ENCODE results near the gene MKLN1. TPM values are rescaled to one million over a fixed set of nuclear protein-coding genes. Genes with fewer than 3 reads are reported as not detected.

Gene MKLN1
- total RNA-seq, 1 donor from 2014 or later = 32.9 TPM

DNA sequence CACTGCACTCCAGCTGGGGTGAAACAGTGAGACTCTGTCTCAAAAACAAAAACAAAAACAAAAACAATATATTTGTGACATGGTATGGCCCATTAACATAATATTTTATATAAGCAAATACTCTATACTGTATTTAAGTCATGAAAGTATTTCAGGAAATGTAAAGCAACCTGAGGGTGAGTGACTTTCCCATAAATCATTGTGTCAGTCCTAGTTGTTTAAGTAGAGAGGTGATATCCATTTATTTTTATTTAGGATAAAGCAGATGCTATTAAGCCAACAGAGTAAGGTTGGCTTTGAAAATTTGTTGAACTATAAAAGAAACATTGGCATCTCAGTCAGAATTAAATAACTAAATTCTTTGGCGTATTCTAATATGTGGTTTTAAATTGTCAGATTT is 60.5 kb downstream of the MKLN1 start:
- no peak overlapping the region for H3K4me3 ChIP-seq (ENCODE audit: low read length in 3 of 3)
- H3K27ac ChIP-seq (ENCODE audit: low read depth, low read length) = no peak overlapping the region
- H3K9me3 ChIP-seq (ENCODE audit: control insufficient read depth in 3 of 3, low read length in 3 of 3) = no peaks in the 10 kb centered on the region
- no peaks in the 10 kb centered on the region for H3K27me3 ChIP-seq (ENCODE audit: control insufficient read depth in 3 of 3, insufficient read depth in 3 of 3, low read length in 3 of 3)
- H3K36me3 ChIP-seq (ENCODE audit: control insufficient read depth in 3 of 3, insufficient read depth in 3 of 3, low read length in 3 of 3) = no peaks in the 10 kb centered on the region
- no peak overlapping the region for H3K9ac ChIP-seq (ENCODE audit: low read depth in 1 of 3, low read length in 3 of 3)
- H3K4me1 ChIP-seq (ENCODE audit: control insufficient read depth in 3 of 3, insufficient read depth in 3 of 3, low read length in 3 of 3) = peaks cover 0 to 3% (median 0%) of the 10 kb centered on the region in 3 donors

DNA sequence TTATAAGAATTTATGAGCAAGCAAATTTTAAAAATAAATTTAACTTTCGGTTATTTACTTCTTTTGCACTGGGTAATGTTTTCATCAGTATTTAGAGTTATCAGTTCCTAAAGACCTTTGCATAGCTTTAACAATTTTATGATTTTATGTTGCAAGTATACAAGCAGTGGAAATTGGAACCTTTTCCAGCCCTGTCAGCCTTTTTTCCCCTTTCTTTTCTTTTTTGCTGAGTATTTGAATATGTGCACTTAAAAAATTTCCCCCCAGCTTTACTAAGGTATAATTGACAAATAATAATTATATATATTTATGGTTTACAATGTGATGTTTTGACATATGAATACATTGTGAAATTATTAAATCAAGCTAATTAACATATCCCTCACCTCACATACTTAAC is 62.6 kb downstream of the MKLN1 start:
- Histone ChIP-seq H3K9ac (ENCODE audit: low read depth in 1 of 3, low read length in 3 of 3) (no peak overlapping the region), H3K4me1 (ENCODE audit: control insufficient read depth in 3 of 3, insufficient read depth in 3 of 3, low read length in 3 of 3) (peaks cover 0 to 3% (median 0%) of the 10 kb centered on the region in 3 donors), H3K36me3 (ENCODE audit: control insufficient read depth in 3 of 3, insufficient read depth in 3 of 3, low read length in 3 of 3) (no peaks in the 10 kb centered on the region), H3K27ac (ENCODE audit: low read depth, low read length) (no peak overlapping the region), H3K4me3 (ENCODE audit: low read length in 3 of 3) (no peak overlapping the region), H3K9me3 (ENCODE audit: control insufficient read depth in 3 of 3, low read length in 3 of 3) (no peaks in the 10 kb centered on the region), H3K27me3 (ENCODE audit: control insufficient read depth in 3 of 3, insufficient read depth in 3 of 3, low read length in 3 of 3) (no peaks in the 10 kb centered on the region)

- Histone ChIP-seq H3K9ac (ENCODE audit: low read depth in 1 of 3, low read length in 3 of 3) (no peak overlapping the region), H3K36me3 (ENCODE audit: control insufficient read depth in 3 of 3, insufficient read depth in 3 of 3, low read length in 3 of 3) (no peaks in the 10 kb centered on the region), H3K4me3 (ENCODE audit: low read length in 3 of 3) (no peak overlapping the region), H3K27ac (ENCODE audit: low read depth, low read length) (no peak overlapping the region), H3K9me3 (ENCODE audit: control insufficient read depth in 3 of 3, low read length in 3 of 3) (no peaks in the 10 kb centered on the region), H3K27me3 (ENCODE audit: control insufficient read depth in 3 of 3, insufficient read depth in 3 of 3, low read length in 3 of 3) (no peaks in the 10 kb centered on the region), H3K4me1 (ENCODE audit: control insufficient read depth in 3 of 3, insufficient read depth in 3 of 3, low read length in 3 of 3) (peaks cover 0 to 3% (median 0%) of the 10 kb centered on the region in 3 donors)
These were observed 63.5 kb downstream of the MKLN1 start for GRCh38 chr7:131391145-131391544.

- H3K4me3 ChIP-seq (ENCODE audit: low read length in 3 of 3) = no peak overlapping the region
- H3K4me1 ChIP-seq (ENCODE audit: control insufficient read depth in 3 of 3, insufficient read depth in 3 of 3, low read length in 3 of 3) = no peaks in the 10 kb centered on the region
- no peaks in the 10 kb centered on the region for H3K9me3 ChIP-seq (ENCODE audit: control insufficient read depth in 3 of 3, low read length in 3 of 3)
- peaks cover 0 to 16% (median 7%) of the 10 kb centered on the region in 3 donors for H3K36me3 ChIP-seq (ENCODE audit: control insufficient read depth in 3 of 3, insufficient read depth in 3 of 3, low read length in 3 of 3)
- H3K27me3 ChIP-seq (ENCODE audit: control insufficient read depth in 3 of 3, insufficient read depth in 3 of 3, low read length in 3 of 3) = no peaks in the 10 kb centered on the region
- H3K9ac ChIP-seq (ENCODE audit: low read depth in 1 of 3, low read length in 3 of 3) = no peak overlapping the region
- no peak overlapping the region for H3K27ac ChIP-seq (ENCODE audit: low read depth, low read length)
These were observed 73.1 kb downstream of the MKLN1 start for GRCh38 chr7:131400681-131401176.

DNA sequence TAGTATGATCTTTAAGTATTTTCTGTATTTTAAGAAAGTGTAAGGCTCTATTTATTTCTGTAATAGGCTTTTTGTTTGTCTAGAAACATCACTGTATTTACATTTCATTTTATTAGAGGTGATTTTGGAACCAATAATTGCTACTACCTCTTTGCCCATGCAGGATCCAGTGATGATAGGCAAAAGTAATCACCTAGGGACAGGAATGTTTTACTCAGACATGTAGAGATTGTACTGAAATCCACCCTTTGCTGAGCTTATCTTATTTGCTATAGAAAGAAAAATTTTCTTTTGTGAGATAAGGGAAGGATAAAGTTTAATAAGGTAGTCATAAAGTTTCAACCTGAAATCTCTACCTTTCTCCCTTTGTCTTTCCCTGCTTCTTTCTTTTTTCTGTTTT is 73.5 kb downstream of the MKLN1 start:
- H3K9me3 ChIP-seq (ENCODE audit: control insufficient read depth in 3 of 3, low read length in 3 of 3) = no peaks in the 10 kb centered on the region
- H3K4me3 ChIP-seq (ENCODE audit: low read length in 3 of 3) = no peak overlapping the region
- H3K27ac ChIP-seq (ENCODE audit: low read depth, low read length) = no peak overlapping the region
- H3K9ac ChIP-seq (ENCODE audit: low read depth in 1 of 3, low read length in 3 of 3) = no peak overlapping the region
- H3K4me1 ChIP-seq (ENCODE audit: control insufficient read depth in 3 of 3, insufficient read depth in 3 of 3, low read length in 3 of 3) = no peaks in the 10 kb centered on the region
- no peaks in the 10 kb centered on the region for H3K27me3 ChIP-seq (ENCODE audit: control insufficient read depth in 3 of 3, insufficient read depth in 3 of 3, low read length in 3 of 3)
- H3K36me3 ChIP-seq (ENCODE audit: control insufficient read depth in 3 of 3, insufficient read depth in 3 of 3, low read length in 3 of 3) = peaks cover 0 to 16% (median 7%) of the 10 kb centered on the region in 3 donors

DNA sequence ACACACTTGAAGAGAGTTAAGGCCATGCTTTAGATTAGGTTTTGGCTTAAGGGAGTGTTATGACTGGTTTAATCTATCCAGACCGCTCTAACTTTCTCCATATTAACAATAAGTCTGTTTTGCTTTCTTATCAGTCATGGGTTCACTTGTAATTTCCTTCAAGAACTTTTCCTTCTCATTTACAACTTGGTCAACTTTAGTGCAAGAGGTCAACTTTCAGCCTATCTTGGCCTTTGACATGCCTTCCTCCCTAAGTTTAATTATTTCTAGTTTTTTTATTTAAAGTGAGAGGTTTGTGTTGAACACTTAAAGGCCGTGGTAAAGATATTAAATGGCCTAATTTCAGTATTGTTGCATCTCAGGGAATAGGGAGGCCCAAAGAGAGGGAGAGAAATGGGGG is 75.6 kb downstream of the MKLN1 start:
- Histone ChIP-seq H3K27me3 (ENCODE audit: control insufficient read depth in 3 of 3, insufficient read depth in 3 of 3, low read length in 3 of 3) (no peaks in the 10 kb centered on the region), H3K9me3 (ENCODE audit: control insufficient read depth in 3 of 3, low read length in 3 of 3) (no peaks in the 10 kb centered on the region), H3K4me1 (ENCODE audit: control insufficient read depth in 3 of 3, insufficient read depth in 3 of 3, low read length in 3 of 3) (no peaks in the 10 kb centered on the region), H3K27ac (ENCODE audit: low read depth, low read length) (no peak overlapping the region), H3K9ac (ENCODE audit: low read depth in 1 of 3, low read length in 3 of 3) (no peak overlapping the region), H3K4me3 (ENCODE audit: low read length in 3 of 3) (no peak overlapping the region), H3K36me3 (ENCODE audit: control insufficient read depth in 3 of 3, insufficient read depth in 3 of 3, low read length in 3 of 3) (peaks cover 0 to 16% (median 7%) of the 10 kb centered on the region in 3 donors)

DNA sequence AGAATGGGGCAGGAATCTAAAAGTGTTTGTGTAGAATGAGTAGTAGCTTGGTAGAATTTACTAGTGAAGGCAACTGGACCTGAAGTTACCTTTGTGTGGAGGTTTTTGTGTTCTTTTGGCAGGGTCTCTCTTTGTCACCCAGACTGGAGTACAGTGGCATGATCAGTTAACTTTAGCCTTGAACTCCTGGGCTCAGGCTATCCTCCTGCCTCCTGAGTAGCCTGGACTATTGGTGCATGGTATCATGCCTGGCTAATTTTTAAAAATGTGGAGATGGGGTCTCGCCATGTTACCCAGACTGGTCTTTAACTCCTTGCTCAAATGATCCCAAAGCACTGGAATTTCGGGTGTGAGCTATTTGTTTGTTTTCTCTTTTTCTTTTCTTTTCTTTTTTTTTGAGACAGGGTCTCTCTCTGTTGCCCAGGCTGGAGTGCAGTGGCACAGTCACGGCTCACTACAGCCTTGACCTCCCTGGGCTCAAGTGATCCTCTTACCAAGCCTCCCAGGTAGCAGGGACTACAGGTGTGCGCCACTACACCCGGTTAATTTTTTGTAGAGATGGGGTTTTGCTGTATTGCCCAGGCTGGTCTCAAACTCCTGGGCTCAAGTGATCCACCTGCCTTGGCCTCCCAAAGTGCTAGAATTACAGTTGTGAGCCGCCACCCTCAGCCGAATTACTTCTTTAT is 76.7 kb downstream of the MKLN1 start:
- Histone ChIP-seq H3K9me3 (ENCODE audit: control insufficient read depth in 3 of 3, low read length in 3 of 3) (no peaks in the 10 kb centered on the region), H3K4me3 (ENCODE audit: low read length in 3 of 3) (no peak overlapping the region), H3K27ac (ENCODE audit: low read depth, low read length) (no peak overlapping the region), H3K9ac (ENCODE audit: low read depth in 1 of 3, low read length in 3 of 3) (no peak overlapping the region), H3K27me3 (ENCODE audit: control insufficient read depth in 3 of 3, insufficient read depth in 3 of 3, low read length in 3 of 3) (no peaks in the 10 kb centered on the region), H3K36me3 (ENCODE audit: control insufficient read depth in 3 of 3, insufficient read depth in 3 of 3, low read length in 3 of 3) (peaks cover 0 to 12% (median 4%) of the 10 kb centered on the region in 3 donors), H3K4me1 (ENCODE audit: control insufficient read depth in 3 of 3, insufficient read depth in 3 of 3, low read length in 3 of 3) (no peaks in the 10 kb centered on the region)

DNA sequence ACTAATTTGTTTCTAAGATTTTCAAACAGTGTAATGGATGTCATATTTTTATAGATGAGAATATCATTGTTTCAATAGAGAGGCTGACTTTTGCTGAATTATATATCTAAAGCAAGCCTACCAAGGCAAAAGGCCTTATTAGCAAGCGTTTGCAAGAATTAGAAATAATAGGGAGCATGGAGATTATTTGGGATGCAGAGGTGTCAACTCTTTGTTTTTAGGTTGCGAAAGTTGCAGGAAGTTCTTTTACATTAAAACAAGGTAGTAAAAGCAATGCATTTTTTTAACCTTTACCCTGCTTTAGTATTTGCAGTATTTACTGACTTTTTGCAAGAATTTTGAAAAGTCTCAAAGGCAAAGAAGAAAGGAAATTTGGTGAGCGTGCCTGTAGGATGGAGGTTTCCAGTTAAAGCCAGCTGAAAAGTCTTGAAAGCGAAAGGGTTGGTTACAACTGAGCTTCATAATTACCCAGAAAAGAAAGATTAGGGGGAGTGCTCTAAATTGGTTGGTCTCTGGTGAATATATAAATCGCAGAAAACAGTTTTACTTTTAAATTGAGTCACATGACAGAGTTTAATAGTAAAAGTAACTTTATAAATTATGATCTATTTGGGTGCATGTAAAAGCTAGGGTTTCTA is 81.6 kb downstream of the MKLN1 start:
- Histone ChIP-seq H3K4me1 (ENCODE audit: control insufficient read depth in 3 of 3, insufficient read depth in 3 of 3, low read length in 3 of 3) (no peaks in the 10 kb centered on the region), H3K4me3 (ENCODE audit: low read length in 3 of 3) (no peak overlapping the region), H3K36me3 (ENCODE audit: control insufficient read depth in 3 of 3, insufficient read depth in 3 of 3, low read length in 3 of 3) (peaks cover under 1 to 9% (median 4%) of the 10 kb centered on the region in 3 donors), H3K27me3 (ENCODE audit: control insufficient read depth in 3 of 3, insufficient read depth in 3 of 3, low read length in 3 of 3) (no peaks in the 10 kb centered on the region), H3K9me3 (ENCODE audit: control insufficient read depth in 3 of 3, low read length in 3 of 3) (no peaks in the 10 kb centered on the region), H3K9ac (ENCODE audit: low read depth in 1 of 3, low read length in 3 of 3) (no peak overlapping the region), H3K27ac (ENCODE audit: low read depth, low read length) (no peak overlapping the region)

GRCh38 chr7:131412031-131412430 is 84.4 kb downstream of the MKLN1 start:
- H3K9me3 ChIP-seq (ENCODE audit: control insufficient read depth in 3 of 3, low read length in 3 of 3) = no peaks in the 10 kb centered on the region
- H3K4me3 ChIP-seq (ENCODE audit: low read length in 3 of 3) = no peak overlapping the region
- no peaks in the 10 kb centered on the region for H3K27me3 ChIP-seq (ENCODE audit: control insufficient read depth in 3 of 3, insufficient read depth in 3 of 3, low read length in 3 of 3)
- H3K9ac ChIP-seq (ENCODE audit: low read depth in 1 of 3, low read length in 3 of 3) = no peak overlapping the region
- H3K27ac ChIP-seq (ENCODE audit: low read depth, low read length) = no peak overlapping the region
- peaks cover 5 to 10% (median 8%) of the 10 kb centered on the region in 3 donors for H3K36me3 ChIP-seq (ENCODE audit: control insufficient read depth in 3 of 3, insufficient read depth in 3 of 3, low read length in 3 of 3)
- no peaks in the 10 kb centered on the region for H3K4me1 ChIP-seq (ENCODE audit: control insufficient read depth in 3 of 3, insufficient read depth in 3 of 3, low read length in 3 of 3)

- no peak overlapping the region for H3K4me3 ChIP-seq (ENCODE audit: low read length in 3 of 3)
- H3K4me1 ChIP-seq (ENCODE audit: control insufficient read depth in 3 of 3, insufficient read depth in 3 of 3, low read length in 3 of 3) = no peaks in the 10 kb centered on the region
- H3K9ac ChIP-seq (ENCODE audit: low read depth in 1 of 3, low read length in 3 of 3) = no peak overlapping the region
- H3K27me3 ChIP-seq (ENCODE audit: control insufficient read depth in 3 of 3, insufficient read depth in 3 of 3, low read length in 3 of 3) = no peaks in the 10 kb centered on the region
- H3K9me3 ChIP-seq (ENCODE audit: control insufficient read depth in 3 of 3, low read length in 3 of 3) = no peaks in the 10 kb centered on the region
- peaks cover 8 to 10% (median 8%) of the 10 kb centered on the region in 3 donors for H3K36me3 ChIP-seq (ENCODE audit: control insufficient read depth in 3 of 3, insufficient read depth in 3 of 3, low read length in 3 of 3)
- H3K27ac ChIP-seq (ENCODE audit: low read depth, low read length) = no peak overlapping the region
These were observed 86.0 kb downstream of the MKLN1 start for GRCh38 chr7:131413711-131414110.

All from skeletal muscle tissue (tissue), 4 donors.